Fibroblast of lung (primary cell): Measurements from ENCODE around the gene PARPBP. TPM values are rescaled to one million over a fixed set of nuclear protein-coding genes. Genes with fewer than 3 reads are reported as not detected.
"Not testable (repeated sequence)": the region's sequence is repeated elsewhere in the genome, so short reads cannot be mapped to it uniquely, and the experiment has no call there.

Source experiments
- DNase-seq, 2 donors: peaks; one replicate each; pipeline versions ENCODE4 v3.0.0 to v3.0.0-alpha.2; 2010; ENCODE audit warnings: low read depth in 2 of 2
- H2AFZ ChIP-seq: 2 replicates; pipeline ENCODE4 v1.5.1; 2012; ENCODE audit warnings: low read length, control low read depth, inconsistent platforms
- H3K27ac ChIP-seq: 2 replicates; pipeline ENCODE4 v1.5.1; 2011; ENCODE audit warnings: low read length, control low read depth; ENCODE audit not compliant: insufficient read depth
- H3K27me3 ChIP-seq: 2 replicates; pipeline ENCODE4 v1.5.1; 2011; ENCODE audit warnings: mild to moderate bottlenecking, low read length; ENCODE audit not compliant: control insufficient read depth, insufficient read depth
- H3K36me3 ChIP-seq: 2 replicates; pipeline ENCODE4 v1.5.1; 2011; ENCODE audit warnings: low read length; ENCODE audit not compliant: control insufficient read depth, insufficient read depth
- H3K4me1 ChIP-seq: 2 replicates; pipeline ENCODE4 v1.5.1; 2011; ENCODE audit warnings: low read length; ENCODE audit not compliant: control insufficient read depth, insufficient read depth; ENCODE audit errors: extremely low read depth
- H3K4me2 ChIP-seq: 2 replicates; pipeline ENCODE4 v1.5.1; 2011; ENCODE audit warnings: low read length, control low read depth; ENCODE audit not compliant: insufficient read depth; ENCODE audit errors: extremely low read depth
- H3K4me3 ChIP-seq, 4 experiments: fragments of 200-600 bp in 1 of 4; sonication (generic) in 1 of 4; replicated peaks in 1 of 4; 2 replicates each; pipeline ENCODE4 v1.5.1; 2011 to 2016; ENCODE audit warnings: low read length in 4 of 4, low read depth in 3 of 4, mild to moderate bottlenecking in 3 of 4, control low read depth in 2 of 4, inconsistent platforms in 1 of 4, mixed read lengths in 1 of 4; ENCODE audit not compliant: insufficient read depth in 1 of 4; ENCODE audit errors: control extremely low read depth in 1 of 4
- H3K79me2 ChIP-seq: 2 replicates; pipeline ENCODE4 v1.5.1; 2012; ENCODE audit warnings: mild to moderate bottlenecking, low read length, inconsistent platforms; ENCODE audit not compliant: control insufficient read depth, insufficient read depth
- H3K9ac ChIP-seq: 2 replicates; pipeline ENCODE4 v1.5.1; 2011; ENCODE audit warnings: mild to moderate bottlenecking, low read length, control low read depth; ENCODE audit not compliant: insufficient read depth
- H3K9me3 ChIP-seq: 2 replicates; pipeline ENCODE4 v1.5.1; 2012; ENCODE audit warnings: low read depth, low read length; ENCODE audit not compliant: control insufficient read depth, insufficient read depth
- H4K20me1 ChIP-seq: 2 replicates; pipeline ENCODE4 v1.5.1; 2011; ENCODE audit warnings: low read length; ENCODE audit not compliant: control insufficient read depth, insufficient read depth; ENCODE audit errors: extremely low read depth
- EZH2 ChIP-seq: IDR thresholded peaks from 2 replicates; pipeline ENCODE4 v1.5.1; 2012; ENCODE audit warnings: low read length, control low read depth, mild to moderate bottlenecking; ENCODE audit errors: missing control alignments
- polyA minus RNA-seq: library from RNA; depleted of rRNA, polyadenylated mRNA; stranded (reverse); fragments of >200 nt; gene quantifications from 2 replicates; pipeline ENCODE4 v1.2.3, GENCODE V29; 2011; ENCODE audit warnings: low replicate concordance
- polyA plus RNA-seq, 2 donors: library from polyadenylated mRNA; depleted of rRNA in 1 of 2; stranded (reverse) in 1 of 2; unstranded in 1 of 2; fragments of >200 nt; gene quantifications; 2 replicates each; pipeline ENCODE4 v1.2.1, GENCODE V29; 2011 to 2012; ENCODE audit warnings: missing spikeins in 1 of 2
- total RNA-seq: library from RNA; depleted of rRNA; stranded (reverse); fragments of >200 nt; gene quantifications from 2 replicates; pipeline ENCODE4 v1.2.1, GENCODE V29; 2014
- TF ChIP-seq, protein P1 (sequence below), 2 donors: IDR thresholded peaks in 1 of 2; conservative IDR thresholded peaks in 1 of 2; 1 replicate in 1 of 2; 2 replicates in 1 of 2; pipeline ENCODE4 v1.5.1; 2011 to 2012; ENCODE audit warnings: low read length in 2 of 2, control low read depth in 1 of 2, inconsistent platforms in 1 of 2, low read depth in 1 of 2, mild to moderate bottlenecking in 1 of 2

Gene PARPBP
- total RNA-seq (3.6 and 9.4 TPM in 2 replicates), polyA plus RNA-seq (5.7 and 11.7 TPM in 2 replicates), polyA minus RNA-seq (1.4 and 1.6 TPM in 2 replicates)
- 3.3 and 7.0 TPM in 2 replicates for polyA plus RNA-seq (2012)

- Histone ChIP-seq H3K4me2 (peak within 1 kb of the TSS; percentile 94), H3K27ac (peak within 1 kb of the TSS; percentile 76), H3K4me1 (no peaks in the 10 kb centered on the region), H3K9ac (peak within 1 kb of the TSS; percentile 80), H3K4me3 (peak within 1 kb of the TSS; percentile 64 to 94 (median 84)), H4K20me1 (no peaks in the 10 kb centered on the region), H3K27me3 (no peaks in the 10 kb centered on the region), H2AFZ (peak within 1 kb of the TSS; percentile 99), H3K9me3 (no peaks in the 10 kb centered on the region), H3K36me3 (no peaks in the 10 kb centered on the region), H3K79me2 (peaks cover 29% of the 10 kb centered on the region)
- no peak for TF ChIP-seq EZH2
- TF ChIP-seq, protein P1, sequence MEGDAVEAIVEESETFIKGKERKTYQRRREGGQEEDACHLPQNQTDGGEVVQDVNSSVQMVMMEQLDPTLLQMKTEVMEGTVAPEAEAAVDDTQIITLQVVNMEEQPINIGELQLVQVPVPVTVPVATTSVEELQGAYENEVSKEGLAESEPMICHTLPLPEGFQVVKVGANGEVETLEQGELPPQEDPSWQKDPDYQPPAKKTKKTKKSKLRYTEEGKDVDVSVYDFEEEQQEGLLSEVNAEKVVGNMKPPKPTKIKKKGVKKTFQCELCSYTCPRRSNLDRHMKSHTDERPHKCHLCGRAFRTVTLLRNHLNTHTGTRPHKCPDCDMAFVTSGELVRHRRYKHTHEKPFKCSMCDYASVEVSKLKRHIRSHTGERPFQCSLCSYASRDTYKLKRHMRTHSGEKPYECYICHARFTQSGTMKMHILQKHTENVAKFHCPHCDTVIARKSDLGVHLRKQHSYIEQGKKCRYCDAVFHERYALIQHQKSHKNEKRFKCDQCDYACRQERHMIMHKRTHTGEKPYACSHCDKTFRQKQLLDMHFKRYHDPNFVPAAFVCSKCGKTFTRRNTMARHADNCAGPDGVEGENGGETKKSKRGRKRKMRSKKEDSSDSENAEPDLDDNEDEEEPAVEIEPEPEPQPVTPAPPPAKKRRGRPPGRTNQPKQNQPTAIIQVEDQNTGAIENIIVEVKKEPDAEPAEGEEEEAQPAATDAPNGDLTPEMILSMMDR (conservative IDR thresholded peaks at IDR 0.05 in 1 of 2, IDR thresholded peaks at IDR 0.05 in 1 of 2; ENCODE audit: low read depth in 1 of 2, low read length in 2 of 2) = no peak
- peak; percentile 84 to 86 for DNase-seq
Observed at GRCh38 chr12:102119674-102120563, at the start of gene PARPBP, which contains the start of gene NUP37. PARPBP (plus strand) TSS chr12:102120183; CDS start chr12:102123889, 3,706 bp downstream. NUP37 (minus strand) TSS chr12:102120114; CDS start chr12:102118518, 1,596 bp downstream.

DNA sequence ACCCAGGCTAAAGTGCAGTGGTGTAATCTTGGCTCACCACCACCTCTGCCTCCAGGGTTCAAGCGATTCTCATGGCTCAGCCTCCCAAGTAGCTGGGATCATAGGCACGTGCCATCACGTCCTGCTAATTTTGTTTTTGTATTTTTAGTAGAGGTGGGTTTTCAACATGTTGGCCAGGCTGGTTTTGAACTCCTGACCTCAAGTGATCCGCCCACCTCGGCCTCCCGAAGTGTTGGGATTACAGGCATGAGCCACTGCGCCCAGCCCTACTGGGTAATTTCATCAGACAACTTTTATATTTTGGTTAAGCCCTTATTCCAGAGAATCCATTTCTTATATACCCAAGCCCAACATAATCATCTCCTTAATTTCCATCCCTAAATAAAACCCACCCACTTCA is 47.9 kb upstream of the PARPBP start:
- H4K20me1 ChIP-seq, H2AFZ ChIP-seq, H3K36me3 ChIP-seq, H3K9ac ChIP-seq, H3K9me3 ChIP-seq, H3K4me2 ChIP-seq, H3K27ac ChIP-seq, H3K79me2 ChIP-seq, H3K4me3 ChIP-seq, H3K4me1 ChIP-seq, H3K27me3 ChIP-seq, DNase-seq: not testable (repeated sequence)

DNA sequence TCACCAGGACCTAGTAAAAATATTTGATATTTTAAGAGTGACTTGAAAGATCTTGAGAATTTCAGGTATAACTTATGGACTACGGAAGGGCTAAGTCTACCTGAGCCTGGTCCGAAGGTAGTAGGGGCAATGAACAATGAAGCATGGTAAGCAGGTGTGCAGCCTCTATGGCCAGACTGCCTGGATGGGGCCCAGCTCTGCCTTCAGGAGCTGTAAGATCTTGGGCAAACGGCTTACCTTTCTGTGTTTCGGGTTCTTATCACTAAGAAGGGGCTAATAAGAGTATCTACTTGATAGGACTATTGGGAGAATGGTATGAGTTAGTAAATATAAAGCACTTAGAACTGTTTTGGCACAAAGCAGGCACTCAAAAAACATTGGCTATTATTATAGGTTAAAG is 39.1 kb upstream of the PARPBP start:
- no peaks in the 10 kb centered on the region for H3K4me1 ChIP-seq
- DNase-seq = no peak
- H2AFZ ChIP-seq = no peak overlapping the region
- H3K27ac ChIP-seq = no peak overlapping the region
- no peak overlapping the region for H3K9ac ChIP-seq
- H3K4me3 ChIP-seq = no peak overlapping the region
- H3K79me2 ChIP-seq = no peaks in the 10 kb centered on the region
- H3K36me3 ChIP-seq = peaks cover 2% of the 10 kb centered on the region
- no peaks in the 10 kb centered on the region for H3K9me3 ChIP-seq
- H4K20me1 ChIP-seq = no peaks in the 10 kb centered on the region
- H3K4me2 ChIP-seq = no peak overlapping the region
- no peaks in the 10 kb centered on the region for H3K27me3 ChIP-seq
- TF ChIP-seq EZH2 = no peak
- TF ChIP-seq, protein P1 (conservative IDR thresholded peaks at IDR 0.05 in 1 of 2, IDR thresholded peaks at IDR 0.05 in 1 of 2; ENCODE audit: low read depth in 1 of 2, low read length in 2 of 2) = no peak

DNA sequence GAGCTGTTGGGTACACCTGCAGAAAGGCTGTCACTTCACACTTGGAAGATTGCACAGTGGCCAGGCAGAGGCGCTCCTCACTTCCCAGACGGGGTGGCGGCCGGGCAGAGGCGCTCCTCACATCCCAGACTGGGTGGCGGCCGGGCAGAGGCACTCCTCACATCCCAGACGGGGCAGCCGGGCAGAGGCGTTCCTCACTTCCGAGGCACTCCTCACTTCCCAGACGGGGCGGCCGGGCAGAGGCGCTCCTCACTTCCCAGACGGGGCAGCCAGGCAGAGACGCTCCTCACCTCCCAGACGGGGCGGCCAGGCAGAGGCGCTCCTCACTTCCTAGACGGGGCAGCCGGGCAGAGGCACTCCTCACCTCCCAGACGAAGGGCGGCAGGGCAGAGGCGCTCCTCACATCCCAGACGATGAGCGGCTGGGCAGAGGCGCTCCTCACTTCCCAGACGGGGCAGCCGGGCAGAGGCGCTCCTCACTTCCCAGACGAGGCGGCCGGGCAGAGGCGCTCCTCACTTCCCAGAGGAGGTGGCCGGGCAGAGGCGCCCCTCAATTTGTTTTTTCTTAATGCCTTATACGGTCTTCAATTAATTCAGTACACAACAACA is 30.7 kb upstream of the PARPBP start:
- H2AFZ ChIP-seq, H3K9ac ChIP-seq, H3K4me3 ChIP-seq, H3K4me2 ChIP-seq, H3K4me1 ChIP-seq, H4K20me1 ChIP-seq, DNase-seq, H3K9me3 ChIP-seq, H3K36me3 ChIP-seq, H3K27me3 ChIP-seq, H3K27ac ChIP-seq, H3K79me2 ChIP-seq: not testable (repeated sequence)
